ENCODE data around the gene TIMM44. TPM values are rescaled to one million over a fixed set of nuclear protein-coding genes. Genes with fewer than 3 reads are reported as not detected.

TIMM44 gene
- total and polyA plus RNA-seq, 4 donors = 17.7 to 35.8 (median 26.6) TPM

- no peak overlapping the region for H3K27ac ChIP-seq (ENCODE audit: low read depth in 1 of 2, low read length in 2 of 2)
- H3K27me3 ChIP-seq (ENCODE audit: control insufficient read depth in 4 of 4, insufficient read depth in 4 of 4, low read length in 3 of 4) = no peaks in the 10 kb centered on the region
- H3K36me3 ChIP-seq (ENCODE audit: control insufficient read depth in 4 of 4, insufficient read depth in 3 of 4, low read depth in 1 of 4, low read length in 3 of 4) = peaks cover 0 to 14% (median 9%) of the 10 kb centered on the region in 4 donors
- peaks cover 16 to 50% (median 38%) of the 10 kb centered on the region in 4 donors for H3K4me1 ChIP-seq (ENCODE audit: control insufficient read depth in 4 of 4, insufficient read depth in 4 of 4, low read length in 3 of 4)
- no peak for TF ChIP-seq GABPA (IDR thresholded peaks at IDR 0.05 in 1 of 2, conservative IDR thresholded peaks at IDR 0.05 in 1 of 2)
- TF ChIP-seq CTCF (IDR thresholded peaks at IDR 0.05; ENCODE audit: low read depth, low read length, missing input control) = peak; percentile 29
- peak in 1 of 2 donors; percentile 64 for TF ChIP-seq RAD21 (IDR thresholded peaks at IDR 0.05)
- H3K9me3 ChIP-seq (ENCODE audit: control insufficient read depth in 4 of 4, low read length in 3 of 4) = no peaks in the 10 kb centered on the region
- H3K9ac ChIP-seq (ENCODE audit: low read depth in 1 of 2, low read length in 2 of 2) = no peak overlapping the region
- DNase-seq (ENCODE audit: low spot score) = no peak
- H3K4me3 ChIP-seq (ENCODE audit: low read depth in 1 of 3, low read length in 3 of 3) = no peak overlapping the region
- 69% methylated on average over 10 of the region's 10 CpGs for WGBS
Observed at GRCh38 chr19:7979011-7979410, 35.5 kb upstream of the TIMM44 start.

GRCh38 chr19:7978179-7978825 is 34.8 kb upstream of the TIMM44 start:
- Histone ChIP-seq H3K4me1 (ENCODE audit: control insufficient read depth in 4 of 4, insufficient read depth in 4 of 4, low read length in 3 of 4) (peaks cover 16 to 50% (median 38%) of the 10 kb centered on the region in 4 donors), H3K36me3 (ENCODE audit: control insufficient read depth in 4 of 4, insufficient read depth in 3 of 4, low read depth in 1 of 4, low read length in 3 of 4) (peaks cover 6 to 19% (median 8%) of the 10 kb centered on the region in 4 donors), H3K9me3 (ENCODE audit: control insufficient read depth in 4 of 4, low read length in 3 of 4) (no peaks in the 10 kb centered on the region), H3K9ac (ENCODE audit: low read depth in 1 of 2, low read length in 2 of 2) (no peak overlapping the region), H3K27ac (ENCODE audit: low read depth in 1 of 2, low read length in 2 of 2) (no peak overlapping the region), H3K27me3 (ENCODE audit: control insufficient read depth in 4 of 4, insufficient read depth in 4 of 4, low read length in 3 of 4) (no peaks in the 10 kb centered on the region), H3K4me3 (ENCODE audit: low read depth in 1 of 3, low read length in 3 of 3) (no peak overlapping the region)
- 46% methylated on average over 12 of the region's 12 CpGs for WGBS
- TF ChIP-seq JUND (IDR thresholded peaks at IDR 0.05) (no peak), CTCF (IDR thresholded peaks at IDR 0.05; ENCODE audit: low read depth, low read length, missing input control) (no peak), NR2F2 (IDR thresholded peaks at IDR 0.05) (no peak), FOXA2 (IDR thresholded peaks at IDR 0.05) (no peak), FOXA1 (IDR thresholded peaks at IDR 0.05) (no peak)
- DNase-seq (ENCODE audit: low spot score) = no peak

GRCh38 chr19:7977723-7978040 is 34.2 kb upstream of the TIMM44 start:
- no peak overlapping the region for H3K27ac ChIP-seq (ENCODE audit: low read depth in 1 of 2, low read length in 2 of 2)
- DNase-seq (ENCODE audit: low spot score) = no peak
- 97% methylated on average over 6 of the region's 6 CpGs for WGBS
- peaks cover 16 to 49% (median 37%) of the 10 kb centered on the region in 4 donors for H3K4me1 ChIP-seq (ENCODE audit: control insufficient read depth in 4 of 4, insufficient read depth in 4 of 4, low read length in 3 of 4)
- H3K27me3 ChIP-seq (ENCODE audit: control insufficient read depth in 4 of 4, insufficient read depth in 4 of 4, low read length in 3 of 4) = no peaks in the 10 kb centered on the region
- no peak overlapping the region for H3K9ac ChIP-seq (ENCODE audit: low read depth in 1 of 2, low read length in 2 of 2)
- peaks cover 5 to 19% (median 8%) of the 10 kb centered on the region in 4 donors for H3K36me3 ChIP-seq (ENCODE audit: control insufficient read depth in 4 of 4, insufficient read depth in 3 of 4, low read depth in 1 of 4, low read length in 3 of 4)
- H3K4me3 ChIP-seq (ENCODE audit: low read depth in 1 of 3, low read length in 3 of 3) = no peak overlapping the region
- H3K9me3 ChIP-seq (ENCODE audit: control insufficient read depth in 4 of 4, low read length in 3 of 4) = no peaks in the 10 kb centered on the region
- TF ChIP-seq HNF4G (IDR thresholded peaks at IDR 0.05) = no peak
- TF ChIP-seq HNF4A (conservative IDR thresholded peaks at IDR 0.05) = no peak
- no peak for TF ChIP-seq REST (IDR thresholded peaks at IDR 0.05)
- TF ChIP-seq NR2F2 (IDR thresholded peaks at IDR 0.05) = no peak
- TF ChIP-seq TAF1 (conservative IDR thresholded peaks at IDR 0.05) = no peak
- no peak for TF ChIP-seq GABPA (IDR thresholded peaks at IDR 0.05 in 1 of 2, conservative IDR thresholded peaks at IDR 0.05 in 1 of 2)
- no peak for TF ChIP-seq YY1 (IDR thresholded peaks at IDR 0.05)
- TF ChIP-seq EGR1 (IDR thresholded peaks at IDR 0.05; ENCODE audit: low read depth in 2 of 2) = no peak
- no peak for TF ChIP-seq FOXA2 (IDR thresholded peaks at IDR 0.05)
- no peak for TF ChIP-seq JUND (IDR thresholded peaks at IDR 0.05)
- no peak for TF ChIP-seq ATF3 (IDR thresholded peaks at IDR 0.05)
- TF ChIP-seq MAX (IDR thresholded peaks at IDR 0.05) = no peak
- no peak for TF ChIP-seq RAD21 (IDR thresholded peaks at IDR 0.05)
- TF ChIP-seq FOXA1 (IDR thresholded peaks at IDR 0.05) = no peak
- TF ChIP-seq SP1 (IDR thresholded peaks at IDR 0.05) = no peak
- no peak for TF ChIP-seq ZBTB33 (IDR thresholded peaks at IDR 0.05)
- no peak for TF ChIP-seq RXRA (IDR thresholded peaks at IDR 0.05)
